ENCODE results near the gene CNOT4.

DNA sequence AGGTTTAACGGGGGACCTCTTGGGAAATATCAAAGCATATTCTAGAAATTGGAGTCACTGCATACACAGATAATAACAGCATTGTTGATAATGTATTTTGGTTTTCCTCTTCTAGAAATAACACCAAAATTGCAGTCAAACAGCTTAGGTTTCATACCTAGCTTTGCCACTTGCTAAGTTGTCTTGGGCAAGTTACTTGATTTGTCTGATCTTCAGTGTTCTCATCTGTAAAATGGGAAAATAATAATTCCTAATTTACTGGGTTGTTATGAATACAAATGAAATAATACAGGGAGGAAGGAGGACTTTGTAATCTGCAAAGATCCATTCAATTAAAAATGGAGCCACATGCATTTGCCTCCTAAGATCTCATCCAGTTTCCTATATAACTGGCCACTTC is 27.6 kb upstream of the CNOT4 start:
- no peak for TF ChIP-seq CREB1 (IDR thresholded peaks at IDR 0.05; ENCODE audit: low read depth)
- TF ChIP-seq TEAD4 (IDR thresholded peaks at IDR 0.05), result no peak
- TF ChIP-seq, protein P1, sequence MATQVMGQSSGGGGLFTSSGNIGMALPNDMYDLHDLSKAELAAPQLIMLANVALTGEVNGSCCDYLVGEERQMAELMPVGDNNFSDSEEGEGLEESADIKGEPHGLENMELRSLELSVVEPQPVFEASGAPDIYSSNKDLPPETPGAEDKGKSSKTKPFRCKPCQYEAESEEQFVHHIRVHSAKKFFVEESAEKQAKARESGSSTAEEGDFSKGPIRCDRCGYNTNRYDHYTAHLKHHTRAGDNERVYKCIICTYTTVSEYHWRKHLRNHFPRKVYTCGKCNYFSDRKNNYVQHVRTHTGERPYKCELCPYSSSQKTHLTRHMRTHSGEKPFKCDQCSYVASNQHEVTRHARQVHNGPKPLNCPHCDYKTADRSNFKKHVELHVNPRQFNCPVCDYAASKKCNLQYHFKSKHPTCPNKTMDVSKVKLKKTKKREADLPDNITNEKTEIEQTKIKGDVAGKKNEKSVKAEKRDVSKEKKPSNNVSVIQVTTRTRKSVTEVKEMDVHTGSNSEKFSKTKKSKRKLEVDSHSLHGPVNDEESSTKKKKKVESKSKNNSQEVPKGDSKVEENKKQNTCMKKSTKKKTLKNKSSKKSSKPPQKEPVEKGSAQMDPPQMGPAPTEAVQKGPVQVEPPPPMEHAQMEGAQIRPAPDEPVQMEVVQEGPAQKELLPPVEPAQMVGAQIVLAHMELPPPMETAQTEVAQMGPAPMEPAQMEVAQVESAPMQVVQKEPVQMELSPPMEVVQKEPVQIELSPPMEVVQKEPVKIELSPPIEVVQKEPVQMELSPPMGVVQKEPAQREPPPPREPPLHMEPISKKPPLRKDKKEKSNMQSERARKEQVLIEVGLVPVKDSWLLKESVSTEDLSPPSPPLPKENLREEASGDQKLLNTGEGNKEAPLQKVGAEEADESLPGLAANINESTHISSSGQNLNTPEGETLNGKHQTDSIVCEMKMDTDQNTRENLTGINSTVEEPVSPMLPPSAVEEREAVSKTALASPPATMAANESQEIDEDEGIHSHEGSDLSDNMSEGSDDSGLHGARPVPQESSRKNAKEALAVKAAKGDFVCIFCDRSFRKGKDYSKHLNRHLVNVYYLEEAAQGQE (IDR thresholded peaks at IDR 0.05; ENCODE audit: low read depth), result no peak
- no peak for TF ChIP-seq YY1 (IDR thresholded peaks at IDR 0.05; ENCODE audit: low read depth)
- TF ChIP-seq, protein P2, sequence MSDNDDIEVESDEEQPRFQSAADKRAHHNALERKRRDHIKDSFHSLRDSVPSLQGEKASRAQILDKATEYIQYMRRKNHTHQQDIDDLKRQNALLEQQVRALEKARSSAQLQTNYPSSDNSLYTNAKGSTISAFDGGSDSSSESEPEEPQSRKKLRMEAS (IDR thresholded peaks at IDR 0.05), result no peak
- TF ChIP-seq EP300 (IDR thresholded peaks at IDR 0.05; ENCODE audit: borderline replicate concordance), result no peak
- no peak for TF ChIP-seq ZBTB7A (IDR thresholded peaks at IDR 0.05; ENCODE audit: low read depth)
- TF ChIP-seq CEBPB (IDR thresholded peaks at IDR 0.05), result no peak
- TF ChIP-seq TAF1 (IDR thresholded peaks at IDR 0.05; ENCODE audit: low read depth), result no peak
- TF ChIP-seq FOXM1 (IDR thresholded peaks at IDR 0.05; ENCODE audit: borderline replicate concordance, low read depth), result no peak
- no peak for TF ChIP-seq EGR1 (IDR thresholded peaks at IDR 0.05)
- TF ChIP-seq NFIC (IDR thresholded peaks at IDR 0.05), result no peak
- TF ChIP-seq, protein P3, sequence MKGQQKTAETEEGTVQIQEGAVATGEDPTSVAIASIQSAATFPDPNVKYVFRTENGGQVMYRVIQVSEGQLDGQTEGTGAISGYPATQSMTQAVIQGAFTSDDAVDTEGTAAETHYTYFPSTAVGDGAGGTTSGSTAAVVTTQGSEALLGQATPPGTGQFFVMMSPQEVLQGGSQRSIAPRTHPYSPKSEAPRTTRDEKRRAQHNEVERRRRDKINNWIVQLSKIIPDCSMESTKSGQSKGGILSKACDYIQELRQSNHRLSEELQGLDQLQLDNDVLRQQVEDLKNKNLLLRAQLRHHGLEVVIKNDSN (IDR thresholded peaks at IDR 0.05), result no peak
- no peak for TF ChIP-seq RAD21 (IDR thresholded peaks at IDR 0.05; ENCODE audit: low read depth)
